ENCODE results near the gene CCNK.
A peak's percentile ranks its signal among the peaks of the same experiment; 100 is the strongest.

- TF ChIP-seq POLR2A (IDR thresholded peaks at IDR 0.05) = no peak
- peak in 1 of 4 experiments; percentile 38 for TF ChIP-seq CTCF (IDR thresholded peaks at IDR 0.05)
These were observed 43.8 kb downstream of the CCNK start for GRCh38 chr14:99524804-99525698.
